GM18867 (cell line): ENCODE measurements around the gene NUDT7.

ENCODE experiments used
- ATAC-seq: cut with Tn5 transposase; IDR thresholded peaks from one replicate; pipeline ENCODE4 v1.9.1; 2021; ENCODE audit warnings: mild to moderate bottlenecking, moderate library complexity; ENCODE audit not compliant: unreplicated experiment

The NUDT7 gene

DNA sequence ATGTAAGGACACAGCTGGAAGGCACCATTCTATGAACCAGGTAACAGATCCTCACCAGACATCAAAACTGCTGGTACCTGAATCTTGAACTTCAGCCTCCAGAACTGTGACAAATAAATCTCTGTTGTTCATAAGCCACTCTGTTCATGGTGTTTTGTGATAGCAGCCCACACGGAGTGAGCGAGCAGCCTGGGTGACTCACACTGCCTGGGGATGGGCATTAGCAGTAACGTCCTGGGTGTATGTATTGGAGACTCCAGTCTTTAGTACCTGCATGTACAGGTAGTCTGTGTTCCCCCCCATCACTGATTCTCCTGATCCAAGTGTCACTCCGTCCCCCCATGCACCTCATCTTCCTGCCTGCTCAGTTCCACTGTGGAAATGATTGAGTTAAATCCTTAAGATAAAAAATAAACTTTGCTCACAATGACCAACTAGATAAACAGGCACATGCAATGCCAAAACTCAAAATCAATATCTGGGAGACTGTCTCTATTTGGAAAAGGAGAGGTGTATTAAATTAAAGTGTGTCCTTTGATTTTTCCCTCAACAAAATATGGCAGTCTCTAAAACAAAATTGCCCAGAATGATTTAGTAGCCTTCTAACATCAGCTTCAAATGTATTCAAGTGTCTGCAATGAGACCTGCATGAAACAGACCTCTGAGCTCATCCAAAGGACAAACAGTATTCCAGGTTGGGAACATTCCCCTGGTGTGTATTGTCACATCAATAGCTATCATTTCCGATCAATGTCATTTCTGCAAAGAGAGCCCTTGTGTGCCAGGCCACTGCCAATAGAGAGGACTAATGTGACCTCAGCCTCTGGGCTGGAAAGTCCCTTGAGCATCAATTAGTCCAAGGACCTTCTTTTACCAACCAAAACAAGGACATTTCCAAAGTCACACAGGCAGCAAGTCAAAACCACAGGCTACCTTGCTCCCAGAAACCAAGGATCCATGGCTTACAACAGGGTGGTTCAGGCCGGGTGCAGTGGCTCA, 53.9 kb downstream of the NUDT7 start:
- ATAC-seq: no peak

DNA sequence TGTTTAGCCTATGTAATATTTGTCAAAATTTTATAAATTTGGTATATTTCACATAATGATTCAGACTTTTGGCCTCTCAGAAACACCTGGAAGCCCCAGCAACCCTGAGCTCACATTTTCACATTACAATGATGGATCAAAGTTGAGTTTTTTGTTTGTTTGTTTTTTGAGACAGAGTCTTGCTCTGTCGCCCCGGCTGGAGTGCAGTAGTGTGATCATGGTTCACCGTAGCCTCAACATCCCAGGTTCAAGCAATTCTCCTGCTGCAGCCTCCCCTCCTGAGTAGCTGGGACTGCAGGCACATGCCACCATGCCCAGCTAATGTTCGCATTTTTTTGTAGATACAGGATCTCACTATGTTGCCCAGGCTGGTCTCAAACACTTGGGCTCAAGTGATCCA, 55.4 kb downstream of the NUDT7 start:
- ATAC-seq: no peak

DNA sequence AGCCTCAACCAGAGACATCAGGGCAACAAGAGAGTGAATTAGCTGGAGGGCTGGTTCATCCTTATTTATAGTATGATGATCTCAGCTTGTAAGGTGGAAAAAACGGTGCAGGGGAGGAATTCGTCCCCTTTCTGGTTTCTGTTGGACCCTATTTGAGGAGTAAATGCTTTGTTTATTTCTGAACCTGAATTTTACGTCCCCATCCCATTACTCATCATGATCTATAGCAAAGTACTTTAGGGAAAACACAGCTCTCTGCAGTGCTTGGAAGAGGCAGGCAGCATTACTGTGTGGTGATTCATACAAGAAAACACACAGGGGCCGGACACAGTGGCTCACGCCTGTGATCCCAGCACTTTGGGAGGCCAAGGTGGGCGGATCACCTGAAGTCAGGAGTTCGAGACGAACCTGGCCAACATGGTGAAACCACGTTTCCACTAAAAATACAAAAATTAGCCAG, 58.1 kb downstream of the NUDT7 start:
- ATAC-seq: no peak

DNA sequence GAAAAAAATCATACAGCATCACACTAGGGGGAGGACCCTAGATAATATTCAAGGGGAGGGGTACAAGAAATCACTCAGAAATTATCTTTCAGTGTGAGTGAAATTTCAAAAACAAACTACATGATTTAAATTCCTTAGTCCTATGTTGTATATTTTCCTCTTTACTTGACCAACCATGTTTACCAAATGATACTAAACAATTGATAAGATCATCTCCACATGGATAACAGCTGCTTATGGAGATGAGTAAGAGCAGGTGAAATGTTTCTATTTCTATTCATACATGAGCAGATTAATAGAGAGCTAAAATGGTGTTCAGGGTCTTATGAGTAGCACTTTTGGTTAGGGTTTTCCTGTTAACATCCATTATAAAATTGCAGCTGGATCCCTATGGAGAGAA, 58.8 kb downstream of the NUDT7 start:
- no peak for ATAC-seq

DNA sequence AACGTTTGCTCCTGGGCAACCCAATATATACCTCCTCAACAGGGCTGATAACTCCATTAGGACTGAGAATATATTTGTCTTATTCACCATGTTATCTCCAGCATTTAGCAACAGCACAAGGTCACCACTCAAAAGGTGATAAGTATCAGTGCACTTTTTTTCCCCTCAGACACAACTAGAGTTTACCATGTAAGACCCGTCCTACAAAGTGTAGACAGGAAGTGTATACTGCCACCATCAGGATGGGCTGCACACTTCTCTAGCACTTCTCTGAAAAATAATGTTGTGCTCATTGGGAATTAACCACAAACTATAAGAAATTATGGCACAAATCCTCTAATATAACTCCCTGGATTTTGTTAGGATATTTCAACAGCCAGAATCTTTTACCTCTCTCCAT, 60.4 kb downstream of the NUDT7 start:
- no peak for ATAC-seq

DNA sequence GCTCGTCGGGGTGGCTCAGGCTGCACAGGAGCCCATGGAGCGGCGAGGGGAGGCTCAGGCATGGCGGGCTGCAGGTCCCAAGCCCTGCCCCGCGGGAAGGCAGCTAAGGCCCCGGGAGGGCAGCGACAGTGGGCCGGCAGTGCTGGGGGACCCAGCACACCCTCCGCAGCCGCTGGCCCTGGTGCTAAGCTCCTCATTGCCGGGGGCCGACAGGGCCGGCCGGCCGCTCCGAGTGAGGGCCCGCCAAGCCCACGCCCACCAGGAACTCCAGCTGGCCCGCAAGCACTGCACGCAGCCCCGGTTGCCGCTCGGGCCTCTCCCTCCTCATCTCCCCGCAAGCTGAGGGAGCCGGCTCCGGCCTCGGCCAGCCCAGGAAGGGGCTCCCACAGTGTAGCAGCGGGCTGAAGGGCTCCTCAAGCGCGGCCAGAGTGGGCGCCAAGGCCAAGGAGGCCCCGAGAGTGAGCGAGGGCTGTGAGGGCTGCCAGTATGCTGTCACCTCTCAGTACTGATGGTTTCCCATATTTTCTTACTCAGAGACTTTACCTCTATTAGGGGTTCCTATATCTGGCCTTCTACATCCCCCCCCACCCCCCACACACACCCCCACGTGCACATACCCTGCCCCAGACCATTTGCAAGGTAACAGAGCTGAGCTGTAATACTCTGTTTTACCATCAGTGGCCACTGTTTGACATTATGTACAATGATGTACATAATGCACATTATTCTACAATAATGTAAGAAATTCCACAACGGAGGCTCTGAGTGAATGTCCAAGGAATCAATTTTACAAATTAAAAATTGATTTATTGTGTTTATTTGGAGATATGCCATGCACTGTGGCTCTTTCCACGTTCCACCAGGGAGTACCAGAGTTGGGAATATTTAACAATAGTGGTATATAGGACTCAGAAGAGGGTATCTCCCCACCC, 62.4 kb downstream of the NUDT7 start:
- ATAC-seq: no peak

DNA sequence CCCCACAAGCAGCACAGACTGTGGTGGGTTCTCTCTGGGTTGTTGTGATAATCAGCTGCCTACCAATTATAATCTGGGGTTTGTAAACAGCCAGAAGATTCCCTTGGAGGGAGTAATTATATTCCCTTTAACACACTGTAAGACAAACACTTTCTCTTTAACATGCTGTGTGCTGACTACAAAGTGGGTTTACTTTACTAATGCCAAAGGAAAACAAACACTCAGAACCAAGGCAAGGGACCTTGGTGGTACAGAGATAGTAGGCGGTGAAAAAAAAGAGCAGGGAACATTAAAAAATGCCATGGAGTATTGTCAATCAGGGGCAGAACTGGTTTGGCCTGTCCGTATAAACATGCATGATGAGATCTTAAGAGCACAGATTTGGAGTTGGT, 63.1 kb downstream of the NUDT7 start:
- no peak for ATAC-seq

DNA sequence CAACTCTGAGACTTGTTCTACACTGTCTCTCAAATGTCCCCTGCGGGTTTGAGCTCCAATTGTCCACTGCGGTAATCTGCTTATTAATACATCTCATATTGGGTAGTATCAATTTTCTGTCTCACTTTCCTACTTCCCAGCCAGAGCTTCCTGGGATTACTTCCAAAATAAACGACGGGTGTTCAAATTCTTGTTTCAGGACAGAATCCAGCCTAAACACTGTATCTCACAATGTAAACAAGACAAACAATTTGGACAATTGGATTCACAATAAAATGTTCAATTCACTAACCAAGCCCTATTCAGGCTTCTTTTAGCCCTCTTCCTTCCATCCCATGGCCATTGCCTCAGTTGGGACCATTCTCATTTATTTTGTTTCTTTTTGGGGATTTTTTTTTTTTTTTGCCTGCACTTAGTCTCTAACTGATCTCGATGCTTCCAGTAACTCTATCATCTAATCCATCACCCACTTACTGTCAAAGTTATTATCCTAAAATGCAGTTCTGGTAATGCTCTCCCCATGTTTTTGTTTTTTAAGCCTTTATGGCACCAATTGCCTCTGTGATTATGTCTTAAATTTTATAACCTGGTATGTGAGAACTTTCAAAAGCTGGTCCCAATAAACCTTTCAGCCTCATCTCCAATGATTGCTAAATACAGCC, 64.0 kb downstream of the NUDT7 start:
- ATAC-seq: no peak

DNA sequence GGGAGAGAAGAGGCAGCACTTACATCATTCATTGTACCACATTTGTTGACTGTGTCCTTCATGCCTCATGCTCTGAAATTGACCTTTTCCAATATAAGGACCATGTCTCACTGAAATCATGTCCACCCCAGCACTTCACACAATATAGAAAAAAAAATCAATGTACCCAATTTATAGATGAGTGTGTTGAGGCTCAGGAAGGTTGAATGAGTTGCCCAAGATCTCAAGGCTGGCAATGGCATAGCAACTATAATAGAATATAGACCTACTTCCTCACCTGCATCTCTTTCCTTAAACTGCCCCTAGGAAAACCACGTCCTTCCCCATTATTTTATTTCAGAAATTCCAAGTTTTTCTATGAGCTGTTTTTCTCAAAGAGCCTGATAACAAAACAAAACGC, 65.1 kb downstream of the NUDT7 start:
- ATAC-seq: no peak

DNA sequence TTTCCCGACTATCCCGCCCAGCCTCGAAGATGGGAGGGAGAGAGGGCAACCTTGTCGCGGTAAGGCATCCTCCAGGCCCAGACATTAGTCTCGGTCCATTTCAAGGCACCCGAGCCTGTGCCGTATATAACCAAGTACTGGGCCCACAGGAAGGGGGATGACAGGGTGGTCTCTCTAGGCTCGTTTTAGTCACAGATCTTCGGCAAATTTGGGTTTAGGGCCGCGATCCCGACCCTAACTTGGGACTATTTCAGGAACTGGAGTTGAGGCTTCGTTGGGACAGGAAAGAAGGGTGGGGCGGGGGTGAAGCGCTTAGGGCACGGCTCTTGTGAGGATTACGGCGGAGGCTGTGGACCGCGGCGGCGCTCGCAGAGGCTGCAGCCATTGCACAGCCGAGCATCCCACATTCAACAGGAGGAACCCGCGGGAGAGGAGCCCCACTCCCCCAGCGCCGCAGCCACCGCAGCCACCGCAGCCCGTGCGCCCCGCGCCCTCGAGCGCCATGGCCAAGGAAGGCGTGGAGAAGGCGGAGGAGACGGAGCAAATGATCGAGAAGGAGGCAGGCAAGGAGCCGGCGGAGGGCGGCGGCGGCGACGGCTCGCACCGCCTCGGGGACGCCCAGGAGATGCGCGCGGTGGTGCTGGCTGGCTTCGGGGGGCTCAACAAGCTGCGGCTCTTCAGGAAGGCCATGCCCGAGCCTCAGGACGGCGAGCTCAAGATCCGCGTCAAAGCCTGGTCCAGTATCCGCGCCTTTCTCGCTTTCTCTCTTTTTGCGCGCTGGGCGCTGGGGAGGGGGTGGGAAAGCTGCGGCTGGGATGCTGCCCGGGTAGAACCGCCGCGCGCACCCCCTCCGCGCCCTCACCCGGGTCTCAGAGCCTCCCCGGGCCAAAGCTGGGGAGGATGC, 66.1 kb downstream of the NUDT7 start, which contains the start of gene VAT1L:
VAT1L (plus strand) TSS at position 384 of the 904 bp plus-strand sequence; CDS start at position 503, 119 bp downstream.
- no peak for ATAC-seq

DNA sequence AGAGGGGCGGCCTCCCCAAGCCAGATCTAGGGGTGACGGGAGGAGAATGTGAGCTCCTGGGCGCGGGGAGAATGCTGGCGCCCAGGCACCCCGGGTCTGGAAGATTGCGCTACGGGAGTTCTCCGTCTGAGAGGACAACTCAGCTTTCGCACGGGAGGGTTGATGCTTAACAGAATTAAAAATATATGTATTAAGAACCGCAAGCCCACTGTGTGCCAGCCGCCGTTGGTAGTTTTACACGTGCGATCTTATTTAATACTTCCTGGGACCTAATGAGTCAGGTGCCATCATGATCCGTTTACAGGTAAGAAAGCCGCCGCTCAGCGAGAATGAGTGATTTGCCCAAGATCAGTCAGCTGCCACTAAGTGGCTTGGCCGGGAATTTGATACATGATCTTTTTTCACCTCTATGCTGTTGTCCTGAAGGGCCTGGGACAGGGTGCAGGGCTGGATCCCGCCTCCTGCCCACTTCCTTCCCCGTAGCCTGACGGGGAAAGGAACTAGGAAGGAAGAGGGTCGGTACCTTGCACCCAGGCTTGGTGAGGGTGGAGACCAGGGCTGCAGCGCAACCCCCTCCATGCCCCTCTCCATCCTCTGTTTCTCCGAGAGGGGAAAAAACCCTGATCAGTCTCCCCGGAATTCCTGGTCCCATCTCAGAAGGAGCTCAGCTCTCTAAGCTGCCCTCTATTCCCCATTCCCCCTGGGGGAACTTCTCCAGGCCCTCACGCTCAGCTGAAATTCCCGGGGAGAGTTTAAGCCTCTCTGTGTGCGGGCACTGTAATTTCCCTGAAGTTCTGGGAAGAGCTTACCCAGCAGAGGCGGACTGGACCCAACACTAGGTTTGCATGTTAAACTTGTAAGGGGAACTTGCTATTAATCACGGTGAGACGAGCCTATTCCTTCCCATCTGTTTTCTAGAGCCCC, 67.0 kb downstream of the NUDT7 start:
- ATAC-seq: no peak

DNA sequence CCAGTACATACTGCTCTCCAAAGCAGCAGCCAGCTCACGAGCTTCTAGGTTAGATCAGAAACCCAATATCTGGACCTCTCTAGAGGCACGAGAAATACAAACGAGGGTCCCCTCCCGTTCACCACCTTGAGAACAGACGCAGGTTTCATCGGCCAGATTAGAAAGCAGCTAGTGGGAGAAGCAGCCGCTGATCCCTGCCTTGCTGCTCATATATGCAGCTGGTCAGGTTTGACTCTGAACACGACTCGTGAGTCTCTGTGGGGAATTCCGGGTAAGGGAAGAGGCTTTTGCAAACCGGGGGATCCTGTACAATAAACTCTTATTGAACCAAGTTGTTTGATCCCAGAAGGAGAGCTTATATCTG, 67.7 kb downstream of the NUDT7 start:
- ATAC-seq: no peak

DNA sequence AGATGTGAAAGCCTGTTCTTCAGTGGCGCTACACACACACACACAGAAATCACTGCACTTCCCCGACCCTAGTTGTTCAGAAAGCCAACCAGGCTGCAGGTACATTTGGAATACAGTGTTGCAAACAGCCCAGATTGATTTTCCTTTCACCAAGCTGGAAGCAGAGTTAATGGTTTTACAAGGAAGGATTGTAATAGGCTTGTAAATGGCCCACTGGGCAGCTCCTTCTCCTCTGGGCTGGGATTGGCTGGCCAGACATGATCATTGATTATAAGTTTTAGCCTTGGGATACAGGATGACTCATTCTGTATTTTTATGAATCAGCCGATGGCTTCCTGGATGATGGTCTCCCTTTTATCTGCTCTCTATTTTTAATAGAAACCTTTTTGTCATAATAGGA, 68.6 kb downstream of the NUDT7 start:
- ATAC-seq: no peak
